Measurements from ENCODE around the gene MRPL21. TPM values are rescaled to one million over a fixed set of nuclear protein-coding genes. Genes with fewer than 3 reads are reported as not detected.

The MRPL21 gene
- total RNA-seq, 1 experiment from 2014 or later, result 126 TPM

DNA sequence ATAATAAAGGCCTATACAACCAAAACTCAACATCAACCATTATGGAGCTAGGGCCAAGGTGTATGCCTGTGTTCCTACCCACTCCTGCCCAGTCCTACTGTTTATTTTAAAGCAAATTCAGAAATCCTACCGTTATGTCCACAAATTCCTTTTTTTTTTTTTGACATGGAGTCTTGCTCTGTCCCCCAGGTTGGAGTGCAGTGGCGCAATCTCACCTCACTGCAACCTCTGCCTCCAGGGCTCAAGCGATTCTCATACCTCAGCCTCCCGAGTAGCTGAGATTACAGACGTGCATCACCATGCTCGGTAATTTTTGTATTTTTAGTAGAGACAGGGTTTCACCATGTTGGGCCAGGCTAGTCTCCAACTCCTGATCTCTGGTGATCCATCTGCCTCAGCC lies 58.8 kb downstream of the MRPL21 start:
- H3K36me3 ChIP-seq (ENCODE audit: insufficient read depth, low read length, poor library complexity, severe bottlenecking), result no peaks in the 10 kb centered on the region
- ChIA-PET CTCF (no interaction called here), POLR2A (ENCODE audit: low non-redundant PET) (no interaction called here)
- no peaks in the 10 kb centered on the region for H3K9me3 ChIP-seq (ENCODE audit: low read depth, low read length, poor library complexity, severe bottlenecking)
- peaks cover 21% of the 10 kb centered on the region for H3K4me1 ChIP-seq (ENCODE audit: insufficient read depth, low read length, poor library complexity, severe bottlenecking)
- TF ChIP-seq, protein P1, sequence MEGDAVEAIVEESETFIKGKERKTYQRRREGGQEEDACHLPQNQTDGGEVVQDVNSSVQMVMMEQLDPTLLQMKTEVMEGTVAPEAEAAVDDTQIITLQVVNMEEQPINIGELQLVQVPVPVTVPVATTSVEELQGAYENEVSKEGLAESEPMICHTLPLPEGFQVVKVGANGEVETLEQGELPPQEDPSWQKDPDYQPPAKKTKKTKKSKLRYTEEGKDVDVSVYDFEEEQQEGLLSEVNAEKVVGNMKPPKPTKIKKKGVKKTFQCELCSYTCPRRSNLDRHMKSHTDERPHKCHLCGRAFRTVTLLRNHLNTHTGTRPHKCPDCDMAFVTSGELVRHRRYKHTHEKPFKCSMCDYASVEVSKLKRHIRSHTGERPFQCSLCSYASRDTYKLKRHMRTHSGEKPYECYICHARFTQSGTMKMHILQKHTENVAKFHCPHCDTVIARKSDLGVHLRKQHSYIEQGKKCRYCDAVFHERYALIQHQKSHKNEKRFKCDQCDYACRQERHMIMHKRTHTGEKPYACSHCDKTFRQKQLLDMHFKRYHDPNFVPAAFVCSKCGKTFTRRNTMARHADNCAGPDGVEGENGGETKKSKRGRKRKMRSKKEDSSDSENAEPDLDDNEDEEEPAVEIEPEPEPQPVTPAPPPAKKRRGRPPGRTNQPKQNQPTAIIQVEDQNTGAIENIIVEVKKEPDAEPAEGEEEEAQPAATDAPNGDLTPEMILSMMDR (conservative IDR thresholded peaks at IDR 0.05; ENCODE audit: low read depth, low read length), result no peak
- no peak for TF ChIP-seq EZH2 (IDR thresholded peaks at IDR 0.05; ENCODE audit: borderline replicate concordance, low read depth, low read length, poor library complexity, severe bottlenecking)
- H3K4me3 ChIP-seq (ENCODE audit: low read depth, low read length, poor library complexity, severe bottlenecking), result no peak overlapping the region
- H3K27ac ChIP-seq (ENCODE audit: low read depth, low read length, poor library complexity, severe bottlenecking), result no peak overlapping the region
- H3K27me3 ChIP-seq (replicated peaks; ENCODE audit: insufficient read depth, low read depth, low read length, poor library complexity), result no peaks in the 10 kb centered on the region
- intact Hi-C loops (cut with micrococcal nuclease; ENCODE audit: unreplicated experiment), result no loop called here
- DNase-seq (ENCODE audit: low spot score), result no peak
- no TSS peak for BruUV-seq (replicated peaks)

DNA sequence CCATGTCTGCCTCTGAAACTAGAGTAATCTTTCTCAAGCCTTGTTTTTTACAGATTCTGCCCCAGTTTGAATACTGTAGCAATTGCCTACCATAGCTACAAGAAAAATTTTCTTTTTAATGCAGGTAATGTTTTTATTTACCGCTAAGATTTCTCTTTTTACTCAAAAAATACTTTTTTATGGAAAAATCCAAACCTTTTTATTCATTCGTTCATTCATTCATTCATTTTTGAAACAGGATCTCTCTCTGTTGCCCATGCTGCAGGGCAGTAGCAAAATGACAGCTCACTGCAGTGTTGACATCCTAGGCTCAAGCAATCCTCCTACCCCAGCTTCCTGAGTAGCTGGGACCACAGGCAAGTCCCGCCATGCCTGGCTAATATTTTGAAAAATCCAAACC lies 59.3 kb downstream of the MRPL21 start:
- Histone ChIP-seq H3K4me1 (ENCODE audit: insufficient read depth, low read length, poor library complexity, severe bottlenecking) (peaks cover 24% of the 10 kb centered on the region), H3K9me3 (ENCODE audit: low read depth, low read length, poor library complexity, severe bottlenecking) (no peaks in the 10 kb centered on the region), H3K4me3 (ENCODE audit: low read depth, low read length, poor library complexity, severe bottlenecking) (no peak overlapping the region), H3K36me3 (ENCODE audit: insufficient read depth, low read length, poor library complexity, severe bottlenecking) (no peaks in the 10 kb centered on the region), H3K27ac (ENCODE audit: low read depth, low read length, poor library complexity, severe bottlenecking) (no peak overlapping the region), H3K27me3 (replicated peaks; ENCODE audit: insufficient read depth, low read depth, low read length, poor library complexity) (no peaks in the 10 kb centered on the region)
- intact Hi-C loops (cut with micrococcal nuclease; ENCODE audit: unreplicated experiment), result no loop called here
- BruUV-seq (replicated peaks), result no TSS peak
- DNase-seq (ENCODE audit: low spot score), result no peak
- CTCF ChIA-PET, result no interaction called here
- TF ChIP-seq, protein P1 (conservative IDR thresholded peaks at IDR 0.05; ENCODE audit: low read depth, low read length), result no peak
- no peak for TF ChIP-seq EZH2 (IDR thresholded peaks at IDR 0.05; ENCODE audit: borderline replicate concordance, low read depth, low read length, poor library complexity, severe bottlenecking)
- POLR2A ChIA-PET (ENCODE audit: low non-redundant PET), result no interaction called here

GRCh38 chr11:68843703-68844312 lies 59.8 kb downstream of the MRPL21 start:
- Histone ChIP-seq H3K9me3 (ENCODE audit: low read depth, low read length, poor library complexity, severe bottlenecking) (no peaks in the 10 kb centered on the region), H3K4me3 (ENCODE audit: low read depth, low read length, poor library complexity, severe bottlenecking) (no peak overlapping the region), H3K4me1 (ENCODE audit: insufficient read depth, low read length, poor library complexity, severe bottlenecking) (peaks cover 25% of the 10 kb centered on the region), H3K27ac (ENCODE audit: low read depth, low read length, poor library complexity, severe bottlenecking) (no peak overlapping the region), H3K27me3 (replicated peaks; ENCODE audit: insufficient read depth, low read depth, low read length, poor library complexity) (no peaks in the 10 kb centered on the region), H3K36me3 (ENCODE audit: insufficient read depth, low read length, poor library complexity, severe bottlenecking) (no peaks in the 10 kb centered on the region)
- TF ChIP-seq, protein P1 (conservative IDR thresholded peaks at IDR 0.05; ENCODE audit: low read depth, low read length), result peak; percentile 29; the same call in 1 of the 2 replicates
- no peak for TF ChIP-seq EZH2 (IDR thresholded peaks at IDR 0.05; ENCODE audit: borderline replicate concordance, low read depth, low read length, poor library complexity, severe bottlenecking)
- POLR2A ChIA-PET (ENCODE audit: low non-redundant PET), result no interaction called here
- BruUV-seq (replicated peaks), result no TSS peak
- CTCF ChIA-PET, result no interaction called here
- intact Hi-C loops (cut with micrococcal nuclease; ENCODE audit: unreplicated experiment), result no loop called here
- DNase-seq (ENCODE audit: low spot score), result no peak

All from A673 (cell line).